Heart left ventricle (tissue), 16 donors: ENCODE data around the gene PGM1. TPM values are rescaled to one million over a fixed set of nuclear protein-coding genes. Genes with fewer than 3 reads are reported as not detected.
A peak's percentile ranks its signal among the peaks of the same experiment; 100 is the strongest.

Experiments
- ATAC-seq, 4 donors: fragments of 200-7000 bp; cut with Tn5 transposase; one replicate each; pipeline ENCODE4 v1.9.1; 2020 to 2022; ENCODE audit warnings: moderate library complexity in 4 of 4, mild to moderate bottlenecking in 3 of 4, moderate number of reproducible peaks in 1 of 4
- DNase-seq, 5 donors: peaks; one replicate each; pipeline ENCODE4 v3.0.0-alpha.2; 2020
- H3K27ac ChIP-seq, 12 donors: fragments of 200-600 bp; sonication (generic) in 4 of 12; one replicate each; pipeline versions ENCODE4 v1.5.0 to v1.8.0; 2016 to 2022; ENCODE audit warnings: mild to moderate bottlenecking in 2 of 12
- H3K27me3 ChIP-seq, 9 donors: fragments of 200-600 bp; sonication (generic) in 2 of 9; one replicate each; pipeline versions ENCODE4 v1.5.1 to v1.8.0; 2016 to 2022; ENCODE audit warnings: mild to moderate bottlenecking in 3 of 9
- H3K36me3 ChIP-seq, 9 donors: fragments of 200-600 bp; sonication (generic) in 2 of 9; one replicate each; pipeline versions ENCODE4 v1.5.0 to v1.8.0; 2018 to 2022; ENCODE audit warnings: mild to moderate bottlenecking in 2 of 9
- H3K4me1 ChIP-seq, 12 donors: fragments of 200-600 bp; sonication (generic) in 4 of 12; one replicate each; pipeline versions ENCODE4 v1.5.0 to v1.8.0; 2016 to 2022; ENCODE audit warnings: mild to moderate bottlenecking in 3 of 12
- H3K4me3 ChIP-seq, 12 donors: fragments of 200-600 bp; sonication (generic) in 4 of 12; one replicate each; pipeline versions ENCODE4 v1.5.0 to v1.8.0; 2017 to 2022; ENCODE audit warnings: mild to moderate bottlenecking in 9 of 12, moderate library complexity in 4 of 12
- H3K9me3 ChIP-seq, 12 donors: fragments of 200-600 bp; sonication (generic) in 4 of 12; one replicate each; pipeline versions ENCODE4 v1.5.0 to v1.8.0; 2016 to 2022; ENCODE audit warnings: mild to moderate bottlenecking in 1 of 12
- CTCF ChIP-seq, 12 donors: fragments of 200-600 bp; sonication (generic) in 4 of 12; IDR thresholded peaks; one replicate each; pipeline versions ENCODE4 v1.5.0 to v1.8.0; 2018 to 2022; ENCODE audit warnings: antibody characterized with exemption in 12 of 12, mild to moderate bottlenecking in 5 of 12
- POLR2A ChIP-seq, 2 donors: fragments of 450-650 bp; IDR thresholded peaks; one replicate each; pipeline ENCODE4 v1.6.1; 2017; ENCODE audit warnings: antibody characterized with exemption in 2 of 2, mild to moderate bottlenecking in 2 of 2, moderate library complexity in 2 of 2
- WGBS, 4 donors: extraction: QIAGEN DNeasy Blood & Tissue Kit in 2 of 4; methylation state at CpG; one replicate each; pipeline versions ENCODE4 v1.1.5 to v1.1.7; 2013 to 2018; 5-methylcytosine and 5-hydroxymethylcytosine counted together
- intact Hi-C, 10 donors: fragments of 100-400 bp; cut with DNase I; formaldehyde crosslinking; loops; one replicate each; pipeline versions ENCODE4 v1.11.1 to v1.14.2; 2022
- polyA plus RNA-seq, 2 donors: library from polyadenylated mRNA; stranded (reverse); fragments of 200-250 nt; gene quantifications; one replicate each; pipeline ENCODE4 v1.2.3, GENCODE V29; 2013
- total RNA-seq, 9 donors: library from RNA; depleted of rRNA in 2 of 9; stranded (reverse); fragments of >200 nt in 2 of 9; fragmentation: NEBNext Ultra II Directional in 3 of 9; extraction: Animal tissue kit (Norgen Biotek cat#: 25700) in 3 of 9; gene quantifications; one replicate each; pipeline versions ENCODE4 v1.1.0 to v1.2.4, GENCODE V29; 2016 to 2023
- donor health status: ischemic (EF 13 %, LVEDD 7.1; RV severe dilation, severe dysfunction).
- donor health status: healthy with polysubstance abuse.
- donor health status: DM: no; HTN: yes; CAD: no.
- donor health status: DM: no; HTN: no; CAD: no.
- donor health status: ischemic (EF 25% LVEDD 6.9; RV normal size, moderate dysfunction).
- donor health status: ischemic (EF 25% LVEDD 5.7; RV mildly dilated, moderate dysfunction).
- donor health status: healthy.
- donor health status: DM: yes; HTN: yes; CAD: no.
- donor health status: ischemic (EF 35%, LVEDD 5.7; RV mildly dilated, moderate dysfunction).
- donor health status: nonischemic (EF 11% LVEDD 7.7; RV severe dilation, severe dysfunction).
- donor health status: DM: yes; HTN: yes; CAD: no.
- donor health status: PGD.
- donor health status: ischemic (EF 29% LVEDD 5.4; RV normal size, mild dysfunction).
- donor health status: nonischemic (EF 23%, LVEDD 6.1; RV moderate dilation, normal function).

PGM1 gene
- total and polyA plus RNA-seq, 11 donors = 51.4 to 419 (median 258) TPM

GRCh38 chr1:63593886-63594605, 835 bp downstream of the PGM1 start:
- WGBS, 4 donors = 7 to 17% (median 9%) methylated on average over 35 to 55 of the region's 55 CpGs

DNA sequence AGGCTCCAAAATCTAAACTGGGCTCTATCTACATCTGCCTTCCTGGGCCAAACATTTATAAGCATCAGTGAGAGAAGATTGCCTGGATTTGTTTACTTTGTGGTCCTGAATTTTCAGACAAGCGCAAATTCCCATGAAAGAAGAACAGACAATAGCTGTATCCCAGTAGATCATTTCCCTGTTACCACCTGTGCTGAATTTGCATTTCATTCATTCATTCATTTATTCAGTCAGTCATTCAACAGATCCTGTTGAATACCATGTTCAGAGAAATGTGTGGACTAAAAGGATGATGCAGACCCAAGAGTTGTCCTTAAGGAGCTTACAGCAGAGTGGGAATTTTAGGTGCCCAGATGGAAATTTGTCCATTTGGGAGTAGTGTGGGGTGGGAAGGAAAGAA, 2.2 kb downstream of the PGM1 start:
- H3K36me3 ChIP-seq = no peaks in the 10 kb centered on the region
- no peaks in the 10 kb centered on the region for H3K27me3 ChIP-seq
- TF ChIP-seq CTCF (IDR thresholded peaks at IDR 0.05) (no peak), POLR2A (IDR thresholded peaks at IDR 0.05) (no peak)
- H3K27ac ChIP-seq = peak overlapping the region in 2 of 12 donors; percentile 4 to 25
- 95 to 100% (median 98%) methylated on average over 1 of the region's 1 CpG for WGBS, 4 donors
- no peak for DNase-seq
- no peak for ATAC-seq
- peaks cover 0 to 32% (median 7%) of the 10 kb centered on the region in 12 donors for H3K4me1 ChIP-seq
- no peak overlapping the region for H3K4me3 ChIP-seq
- intact Hi-C loops = no loop called here
- H3K9me3 ChIP-seq = no peaks in the 10 kb centered on the region

More at GRCh38 chr1:63593886-63594605, 835 bp downstream of the PGM1 start:
- H3K27me3 ChIP-seq = no peaks in the 10 kb centered on the region
- H3K36me3 ChIP-seq = no peaks in the 10 kb centered on the region
- DNase-seq (peak; percentile 82 to 91 (median 87)), ATAC-seq (peak; percentile 59 to 85 (median 79))
- H3K9me3 ChIP-seq = no peaks in the 10 kb centered on the region
- TF ChIP-seq POLR2A (IDR thresholded peaks at IDR 0.05) (peak in 1 of 2 donors; percentile 38), CTCF (IDR thresholded peaks at IDR 0.05) (no peak)
- intact Hi-C loops = no loop called here
- peak overlapping the region; percentile 61 to 95 (median 84) for H3K4me3 ChIP-seq
- peak overlapping the region; percentile 89 to 98 (median 96) for H3K27ac ChIP-seq
- peaks cover 0 to 42% (median 10%) of the 10 kb centered on the region in 12 donors for H3K4me1 ChIP-seq

DNA sequence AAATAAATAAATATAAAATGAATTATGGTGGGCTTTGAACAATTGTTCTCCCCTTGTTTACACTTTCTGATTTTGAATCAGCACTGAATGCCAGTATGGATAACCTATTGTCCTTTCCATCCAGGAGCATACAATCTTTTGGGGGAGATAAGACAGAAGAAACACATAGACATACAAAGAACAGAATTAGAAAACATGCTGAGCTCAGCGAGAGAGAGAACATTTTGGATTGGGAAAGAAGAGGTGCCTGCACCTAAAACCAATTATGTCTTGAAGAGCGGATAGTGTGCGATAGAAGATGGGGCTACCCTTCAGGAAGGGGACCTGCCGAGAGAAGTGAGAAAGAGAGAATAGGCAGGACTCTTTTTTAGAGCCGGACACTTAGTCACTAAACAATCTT, 6.6 kb downstream of the PGM1 start:
- no peak overlapping the region for H3K4me3 ChIP-seq
- no peaks in the 10 kb centered on the region for H3K9me3 ChIP-seq
- no peak overlapping the region for H3K27ac ChIP-seq
- H3K4me1 ChIP-seq = peaks cover 0 to 35% (median 9%) of the 10 kb centered on the region in 12 donors
- WGBS, 4 donors = 90 to 95% (median 94%) methylated on average over 5 of the region's 5 CpGs
- H3K36me3 ChIP-seq = no peaks in the 10 kb centered on the region
- no peak for ATAC-seq
- intact Hi-C loops = no loop called here
- no peak for DNase-seq
- TF ChIP-seq CTCF (IDR thresholded peaks at IDR 0.05) = no peak
- TF ChIP-seq POLR2A (IDR thresholded peaks at IDR 0.05) = no peak
- H3K27me3 ChIP-seq = no peaks in the 10 kb centered on the region

- no peaks in the 10 kb centered on the region for H3K9me3 ChIP-seq
- H3K27ac ChIP-seq = no peak overlapping the region
- intact Hi-C loops = no loop called here
- H3K4me3 ChIP-seq = no peak overlapping the region
- peaks cover 0 to 35% (median 9%) of the 10 kb centered on the region in 12 donors for H3K4me1 ChIP-seq
- no peaks in the 10 kb centered on the region for H3K36me3 ChIP-seq
- no peaks in the 10 kb centered on the region for H3K27me3 ChIP-seq
- ATAC-seq = no peak
- WGBS, 4 donors = 65 to 73% (median 71%) methylated on average over 5 of the region's 5 CpGs
- DNase-seq = no peak
- TF ChIP-seq POLR2A (IDR thresholded peaks at IDR 0.05) = no peak
- no peak for TF ChIP-seq CTCF (IDR thresholded peaks at IDR 0.05)
These were observed 7.0 kb downstream of the PGM1 start for GRCh38 chr1:63600248-63600647.
